GM18508 (cell line): Measurements from ENCODE around the gene ZNF853.
A peak's percentile ranks its signal among the peaks of the same experiment; 100 is the strongest.
"Not testable (repeated sequence)": the region's sequence is repeated elsewhere in the genome, so short reads cannot be mapped to it uniquely, and the experiment has no call there.

Experiments
- ATAC-seq: cut with Tn5 transposase; IDR thresholded peaks from one replicate; pipeline ENCODE4 v1.9.1; 2021; ENCODE audit warnings: moderate number of reproducible peaks; ENCODE audit not compliant: insufficient read depth, unreplicated experiment

ZNF853 gene

GRCh38 chr7:6634021-6634420 lies 18.6 kb downstream of the ZNF853 start:
- ATAC-seq: no peak

GRCh38 chr7:6634971-6635370 lies 19.6 kb downstream of the ZNF853 start:
- ATAC-seq: not testable (repeated sequence)

GRCh38 chr7:6636741-6637543 lies 21.5 kb downstream of the ZNF853 start, which contains the start of gene ZNF316:
ZNF316 (plus strand) TSS chr7:6637318; CDS start chr7:6642410, 5,092 bp downstream.
- no peak for ATAC-seq

- ATAC-seq: peak; percentile 64
Observed at GRCh38 chr7:6637544-6638229, 22.3 kb downstream of the ZNF853 start.

- no peak for ATAC-seq
Observed at GRCh38 chr7:6639032-6639431, 23.6 kb downstream of the ZNF853 start.

GRCh38 chr7:6639627-6640026 lies 24.2 kb downstream of the ZNF853 start:
- no peak for ATAC-seq

GRCh38 chr7:6640246-6640721 lies 24.9 kb downstream of the ZNF853 start:
- ATAC-seq: no peak

GRCh38 chr7:6641305-6642035 lies 26.1 kb downstream of the ZNF853 start:
- no peak for ATAC-seq

GRCh38 chr7:6642239-6642839 lies 26.9 kb downstream of the ZNF853 start:
- ATAC-seq: no peak

- no peak for ATAC-seq
Observed at GRCh38 chr7:6642861-6643640, 27.6 kb downstream of the ZNF853 start.

- no peak for ATAC-seq
Observed at GRCh38 chr7:6643915-6644625, 28.7 kb downstream of the ZNF853 start.

- ATAC-seq: no peak
Observed at GRCh38 chr7:6644728-6645127, 29.3 kb downstream of the ZNF853 start.

- ATAC-seq: no peak
Observed at GRCh38 chr7:6646465-6646864, 31.1 kb downstream of the ZNF853 start.

- no peak for ATAC-seq
Observed at GRCh38 chr7:6647080-6647479, 31.7 kb downstream of the ZNF853 start.

GRCh38 chr7:6647541-6647940 lies 32.1 kb downstream of the ZNF853 start:
- ATAC-seq: no peak

GRCh38 chr7:6648066-6648814 lies 32.8 kb downstream of the ZNF853 start:
- ATAC-seq: no peak

- ATAC-seq: no peak
Observed at GRCh38 chr7:6648815-6649104, 33.4 kb downstream of the ZNF853 start.

- no peak for ATAC-seq
Observed at GRCh38 chr7:6649241-6649961, 34.0 kb downstream of the ZNF853 start.
